Stimulated activated CD4-positive, alpha-beta T cell treated with anti-CD3 and anti-CD28 coated beads, Interleukin-12 subunit alpha, Interleukin-12 subunit beta, amount 100 ng/mL, for 24 hours (primary cell): ENCODE measurements around the gene DNAJC11.
"Not testable (repeated sequence)": the region's sequence is repeated elsewhere in the genome, so short reads cannot be mapped to it uniquely, and the experiment has no call there.

Experiments
- DNase-seq, 2 experiments: peaks; one replicate each; pipeline ENCODE4 v3.0.0-alpha.2; 2020; ENCODE audit warnings: low read depth in 2 of 2

The DNAJC11 gene

DNA sequence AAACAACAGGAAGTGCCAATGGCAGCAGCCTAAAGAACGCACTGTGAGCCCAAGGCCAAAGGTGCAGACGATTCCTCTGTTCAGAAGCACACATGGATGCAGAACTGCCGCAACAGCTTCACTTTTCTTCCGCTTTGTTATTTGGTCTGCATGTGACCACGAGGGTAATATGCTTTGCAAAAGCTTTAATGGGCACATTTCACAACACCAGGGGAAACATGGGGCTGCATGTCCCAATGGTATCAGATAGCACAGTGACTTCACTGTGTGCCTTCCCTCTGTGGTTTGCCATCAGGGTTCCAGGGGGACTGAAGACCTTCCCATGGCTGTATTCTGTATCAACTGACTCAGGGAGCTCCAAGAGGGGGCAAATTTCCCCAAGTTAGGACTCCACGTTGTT, 48.6 kb downstream of the DNAJC11 start:
- no peak for DNase-seq

DNA sequence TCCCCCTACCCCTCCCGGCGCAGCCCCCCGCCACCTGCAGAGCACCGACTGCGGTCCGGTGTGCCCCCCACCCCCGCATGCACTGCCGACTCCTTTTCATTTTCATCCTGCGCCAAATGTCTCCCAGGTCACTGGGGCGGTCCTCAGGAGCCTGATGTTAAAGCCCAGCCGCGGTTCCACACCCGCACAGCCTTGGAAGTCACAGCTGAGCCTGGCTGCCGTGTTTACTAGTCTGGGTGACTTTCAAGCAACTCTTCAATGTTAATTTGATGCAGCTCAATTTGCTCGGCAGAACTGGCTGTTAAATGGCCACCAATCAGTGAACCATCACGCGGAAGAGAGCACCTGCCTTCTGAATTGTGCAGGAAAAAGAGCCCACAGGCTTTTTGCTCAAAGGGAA, 49.7 kb downstream of the DNAJC11 start:
- DNase-seq = no peak

GRCh38 chr1:6648556-6648955, 53.1 kb downstream of the DNAJC11 start:
- no peak for DNase-seq

DNA sequence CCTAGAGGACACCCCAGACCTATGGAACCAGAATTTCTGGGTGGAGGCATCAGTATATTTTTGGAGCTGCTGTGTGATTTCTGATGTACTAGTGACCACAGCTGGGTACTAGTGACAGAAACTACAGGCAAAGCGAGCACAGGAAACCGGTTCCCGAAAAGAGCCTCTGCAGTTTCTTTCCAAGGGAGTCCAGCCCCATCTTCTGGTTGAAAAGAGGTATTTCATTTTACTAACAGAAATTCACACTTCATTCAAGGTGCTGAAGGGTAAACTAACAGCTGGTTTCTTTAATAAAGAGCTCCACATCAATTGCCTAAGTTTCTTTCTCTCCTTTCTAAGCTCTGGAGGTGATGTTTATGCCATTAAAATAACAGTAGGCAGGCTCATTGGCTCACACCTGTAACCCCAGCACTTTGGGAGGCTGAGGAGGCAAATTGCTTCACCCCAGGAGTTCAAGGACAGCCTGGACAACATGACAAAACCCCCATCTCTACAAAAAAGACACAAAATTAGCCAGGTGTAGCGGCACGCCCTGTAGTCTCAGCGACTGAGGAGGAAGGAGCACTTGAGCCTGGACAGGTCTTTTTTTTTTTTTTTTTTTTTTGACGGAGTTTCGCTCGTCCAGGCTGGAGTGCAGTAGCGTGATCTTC, 55.0 kb downstream of the DNAJC11 start:
- no peak for DNase-seq

- DNase-seq = no peak
Observed at GRCh38 chr1:6645018-6645417, 56.6 kb downstream of the DNAJC11 start.

DNA sequence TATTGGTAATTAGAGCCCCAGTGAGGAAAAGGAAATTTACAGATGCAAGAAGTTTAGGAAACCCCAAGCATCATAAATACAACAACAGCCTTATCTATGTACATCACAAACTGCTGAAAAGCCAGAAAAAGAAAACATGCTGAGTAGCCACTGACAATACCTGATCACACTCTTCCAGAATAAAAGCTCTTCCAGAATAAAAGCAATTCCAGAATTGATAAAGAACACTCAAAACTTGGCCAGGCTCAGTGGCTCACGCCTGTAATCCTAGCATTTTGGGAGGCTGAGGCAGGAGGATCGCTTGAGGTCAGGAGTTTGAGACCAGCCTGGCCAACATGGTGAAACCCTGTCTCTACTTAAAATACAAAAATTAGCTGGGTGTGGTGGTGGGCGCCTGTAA, 60.7 kb downstream of the DNAJC11 start:
- not testable (repeated sequence) for DNase-seq

DNA sequence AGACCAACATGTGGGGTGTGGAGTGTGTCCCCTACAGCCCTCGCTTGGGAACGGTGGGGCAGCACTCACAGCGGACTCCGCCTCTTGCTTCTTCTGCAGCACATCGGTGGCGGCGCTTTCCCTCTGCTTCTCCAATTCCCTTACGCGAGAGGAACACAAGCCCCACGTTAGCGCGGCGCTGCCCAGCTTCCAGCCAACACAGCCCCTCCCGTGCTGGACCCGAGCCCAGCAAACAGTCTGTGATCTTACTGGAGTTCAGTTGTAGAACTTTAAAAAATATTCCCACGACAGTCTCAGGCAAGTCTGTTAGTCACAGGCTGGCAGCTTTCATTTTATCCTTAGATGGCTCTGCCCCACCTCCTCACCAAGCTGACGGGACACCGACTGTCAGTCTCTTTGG, 63.4 kb downstream of the DNAJC11 start:
- no peak for DNase-seq

DNA sequence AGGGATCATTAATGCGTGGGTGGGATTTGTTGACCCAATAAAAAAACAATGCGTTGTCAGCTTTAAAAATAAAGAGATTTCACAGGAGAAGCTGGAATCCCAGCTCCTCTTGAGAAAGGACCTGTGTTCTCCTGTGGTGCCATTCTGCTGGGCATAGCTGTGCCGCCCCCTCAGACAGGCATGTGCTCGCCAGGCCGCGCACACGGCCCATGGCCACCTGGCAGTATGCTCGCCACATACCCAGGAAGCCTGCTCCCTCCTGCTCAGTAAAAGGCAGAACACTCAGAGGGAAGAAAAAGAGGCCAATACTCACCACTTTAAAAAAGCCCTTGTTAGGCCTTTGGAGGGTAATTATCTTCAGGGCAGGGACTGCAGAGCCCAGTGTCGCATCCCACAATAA, 63.8 kb downstream of the DNAJC11 start:
- no peak for DNase-seq

DNA sequence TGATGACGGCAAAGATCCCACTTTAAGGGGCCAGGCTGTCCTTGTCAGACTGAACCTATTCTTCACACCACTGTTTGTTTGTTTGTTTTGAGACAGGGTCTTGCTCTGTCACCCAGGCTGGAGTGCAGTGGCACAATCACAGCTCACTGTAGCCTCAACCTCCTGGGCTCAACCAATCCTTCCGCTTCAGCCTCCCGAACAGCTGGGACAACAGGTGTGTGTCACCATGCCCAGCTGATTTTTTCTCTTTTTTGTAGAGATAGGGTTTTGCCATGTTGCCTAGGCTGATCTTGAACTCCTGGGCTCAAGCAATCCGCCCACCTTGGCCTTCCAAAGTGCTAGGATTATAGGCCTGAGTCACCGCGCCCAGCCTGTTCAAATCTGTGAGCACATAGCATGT, 64.8 kb downstream of the DNAJC11 start:
- DNase-seq = not testable (repeated sequence)

- no peak for DNase-seq
Observed at GRCh38 chr1:6635910-6636760, 65.5 kb downstream of the DNAJC11 start.

- DNase-seq = no peak
Observed at GRCh38 chr1:6635161-6635909, 66.3 kb downstream of the DNAJC11 start.

DNA sequence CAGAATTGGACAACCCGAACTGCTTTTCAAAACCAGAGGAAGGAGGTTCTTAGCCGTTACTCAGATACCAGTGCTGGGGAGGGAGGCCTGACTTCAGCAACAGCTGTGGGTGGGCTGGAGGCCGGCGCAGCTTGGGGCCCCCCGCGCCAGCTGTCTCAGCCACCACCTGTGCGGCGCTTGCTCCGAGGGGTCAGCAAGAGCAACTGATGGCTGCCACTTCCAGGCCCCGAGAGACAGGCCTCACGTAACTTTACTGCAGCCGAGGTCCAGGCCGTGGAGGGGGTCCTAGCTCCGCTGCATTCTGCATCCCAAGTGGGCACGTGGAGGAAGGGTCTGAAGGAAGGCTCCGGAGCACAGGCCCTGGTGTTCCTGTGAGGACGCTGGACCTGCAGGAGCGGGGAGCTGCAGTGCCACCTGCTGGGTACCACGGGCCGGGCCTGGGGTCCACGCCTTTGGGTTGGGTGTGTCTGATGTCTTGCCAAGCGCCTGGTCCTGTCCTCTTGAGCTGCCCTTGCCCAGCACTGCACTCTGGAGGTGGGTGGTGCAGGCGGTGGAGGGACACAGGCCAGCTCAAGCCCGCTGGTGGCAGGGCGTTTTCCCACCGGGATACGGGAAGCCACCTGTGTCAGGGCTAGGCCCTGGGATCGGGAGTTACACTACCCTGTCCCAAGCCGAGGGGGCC, 67.1 kb downstream of the DNAJC11 start:
- peak in 1 of 2 experiments; percentile 26 for DNase-seq

DNA sequence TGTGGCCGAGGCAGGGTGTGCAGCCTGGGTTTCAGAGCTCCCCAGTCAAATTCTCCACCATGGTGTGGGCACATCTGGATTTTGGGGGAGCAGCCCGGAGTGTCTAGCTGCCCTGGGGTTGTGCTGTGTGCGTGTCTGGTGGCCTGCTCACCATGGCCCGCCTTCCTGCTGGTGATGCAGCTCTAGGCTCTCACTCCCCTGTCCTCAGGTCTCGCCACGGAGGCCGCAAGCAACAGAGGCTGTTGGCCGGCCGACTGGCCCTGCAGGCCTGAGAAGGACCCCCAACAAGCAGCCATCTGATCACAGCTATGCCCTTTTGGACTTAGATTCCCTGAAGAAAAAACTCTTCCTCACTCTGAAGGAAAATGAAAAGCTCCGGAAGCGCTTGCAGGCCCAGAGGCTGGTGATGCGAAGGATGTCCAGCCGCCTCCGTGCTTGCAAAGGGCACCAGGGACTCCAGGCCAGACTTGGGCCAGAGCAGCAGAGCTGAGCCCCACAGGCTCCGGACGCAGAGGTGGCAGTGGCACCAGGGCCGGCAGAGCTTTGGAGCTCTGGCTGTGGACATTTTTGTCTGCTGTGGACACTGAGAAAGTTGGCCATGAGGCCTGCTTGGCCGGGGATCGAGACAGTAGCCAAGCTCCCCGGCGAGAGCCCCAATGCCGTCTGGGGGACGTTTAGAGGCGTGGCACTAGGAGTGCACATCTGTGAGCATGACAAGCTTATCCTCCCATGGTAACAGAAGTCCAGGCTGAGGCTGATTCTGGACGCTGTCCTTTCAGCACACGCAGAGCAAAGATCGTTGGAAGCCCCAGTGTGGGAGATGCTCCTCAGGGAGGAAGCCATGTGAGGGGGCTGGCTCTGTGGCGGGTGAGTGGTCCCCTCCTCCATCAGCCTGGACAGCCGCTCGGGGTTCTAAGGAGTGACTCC, 68.8 kb downstream of the DNAJC11 start:
- DNase-seq = no peak

GRCh38 chr1:6631058-6631457, 70.6 kb downstream of the DNAJC11 start:
- DNase-seq = no peak

DNA sequence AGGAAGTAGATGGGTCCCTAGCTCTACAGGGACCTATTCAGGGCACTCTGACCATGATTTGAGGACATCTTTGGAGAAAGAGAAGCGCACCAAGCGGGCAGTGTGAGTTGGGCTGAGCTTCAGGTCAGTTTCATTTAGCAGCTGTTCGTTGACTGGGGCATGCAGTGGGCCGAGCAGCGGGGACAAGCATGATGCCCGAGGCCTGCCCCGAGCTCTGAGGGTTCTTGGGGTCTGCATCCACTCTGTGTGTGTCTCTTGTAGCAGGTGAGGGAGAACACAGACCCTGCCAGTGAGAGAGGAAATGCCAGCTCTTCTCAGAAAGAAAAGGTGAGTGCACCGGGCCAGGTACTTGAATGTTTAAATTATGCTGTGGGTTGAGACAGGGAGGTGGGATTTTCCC, 71.6 kb downstream of the DNAJC11 start:
- DNase-seq = no peak

DNA sequence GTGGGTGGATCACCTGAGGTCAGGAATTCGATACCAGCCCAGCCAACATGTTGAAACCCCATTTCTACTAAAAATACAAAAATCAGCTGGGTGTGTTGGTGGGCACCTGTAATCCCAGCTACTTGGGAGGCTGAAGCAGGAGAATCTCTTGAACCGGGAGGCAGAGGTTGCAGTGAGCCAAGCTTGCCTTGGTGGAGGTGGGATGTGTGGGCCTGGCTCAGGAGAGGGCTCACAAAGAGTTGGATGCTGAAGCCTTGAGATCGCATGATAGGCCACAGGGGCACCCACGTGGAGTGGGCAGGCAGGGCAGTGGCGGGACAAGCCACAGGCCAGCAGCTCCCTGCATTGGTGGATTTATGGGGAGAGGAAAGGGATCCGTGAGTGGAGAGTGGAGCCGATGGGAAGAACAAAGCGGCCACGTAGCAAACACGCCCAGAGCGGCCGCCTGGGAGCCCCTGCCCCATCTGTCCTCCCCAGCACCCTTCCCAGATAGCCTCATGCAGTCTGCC, 72.6 kb downstream of the DNAJC11 start:
- no peak for DNase-seq

- DNase-seq = no peak
Observed at GRCh38 chr1:6627841-6628545, 73.6 kb downstream of the DNAJC11 start.

DNA sequence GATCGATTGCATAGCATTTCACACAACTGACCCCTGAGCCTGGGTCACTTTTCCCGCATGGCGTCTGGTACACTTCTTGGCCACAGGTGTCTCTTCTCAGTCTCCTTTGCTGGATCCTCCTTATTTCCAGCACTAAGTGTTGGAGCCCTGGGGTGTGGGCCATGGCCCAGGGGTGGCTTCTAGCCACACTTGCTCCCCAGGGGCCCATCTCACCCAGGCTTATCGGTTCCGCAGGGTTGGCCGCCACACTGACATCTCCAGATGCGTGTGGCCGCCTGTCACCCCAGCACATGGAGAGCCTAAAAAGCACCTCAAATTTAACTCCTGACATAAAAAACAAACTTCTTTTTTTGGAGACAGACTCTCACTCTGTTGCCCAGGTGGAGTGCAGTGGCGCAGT, 74.6 kb downstream of the DNAJC11 start:
- DNase-seq = no peak

DNA sequence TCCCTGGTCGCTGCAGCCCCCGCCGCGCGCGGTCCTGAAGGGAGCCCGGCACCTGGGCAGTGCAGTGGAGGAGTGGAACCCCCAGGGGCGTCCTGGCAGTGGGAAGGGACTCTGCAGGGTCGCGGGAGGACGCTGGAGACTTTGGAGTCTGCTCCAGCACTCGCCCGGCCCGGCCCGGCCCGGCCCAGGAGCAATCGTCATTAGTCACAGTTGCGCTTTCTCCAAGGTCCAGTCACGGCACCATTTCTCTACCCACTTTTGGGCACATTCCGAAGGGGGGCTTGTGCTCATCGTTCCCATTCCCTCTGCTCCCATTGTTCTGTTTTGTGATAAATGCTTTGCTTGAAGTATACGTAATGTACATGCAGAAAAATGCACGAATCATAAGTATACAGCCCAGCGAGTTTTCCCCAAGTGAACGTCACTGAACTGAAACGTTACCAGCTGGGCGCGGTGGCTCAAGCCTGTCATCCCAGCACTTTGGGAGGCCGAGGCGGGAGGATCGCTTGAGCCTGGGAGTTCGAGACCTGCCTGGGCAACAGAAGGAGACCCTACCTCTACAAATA, 75.9 kb downstream of the DNAJC11 start:
- DNase-seq = peak in 1 of 2 experiments; percentile 16
